CD4-positive, alpha-beta T cell (primary cell): ENCODE measurements around the gene DDIT4. TPM values are rescaled to one million over a fixed set of nuclear protein-coding genes. Genes with fewer than 3 reads are reported as not detected.

ENCODE experiments used
- ATAC-seq: fragments of 200-7000 bp; cut with Tn5 transposase; one replicate; pipeline ENCODE4 v1.10.0; 2022; ENCODE audit warnings: mild to moderate bottlenecking; ENCODE audit not compliant: poor library complexity
- CTCF ChIA-PET: fragments of 350-600 bp; sonication (Branson Sonifier 250); formaldehyde crosslinking; loops from one replicate; lab custom pipeline; 2021; ENCODE audit warnings: antibody characterized with exemption, inconsistent platforms; lab: Charles Lee
- POLR2A ChIA-PET: fragments of 350-600 bp; sonication (Branson Sonifier 250); formaldehyde crosslinking; loops from one replicate; lab custom pipeline; 2021; ENCODE audit warnings: antibody characterized with exemption, inconsistent platforms; lab: Charles Lee
- DNase-seq, 14 experiments: peaks; one replicate each; pipeline ENCODE4 v3.0.0-alpha.2; 2013 to 2020; ENCODE audit warnings: mixed read lengths in 2 of 14
- H3K27ac ChIP-seq, 2 donors: one replicate each; pipeline versions ENCODE4 v1.5.1 to v1.7.0; 2013; ENCODE audit warnings: low read length in 2 of 2, low read depth in 1 of 2, mild to moderate bottlenecking in 1 of 2
- H3K27me3 ChIP-seq, 2 experiments: 1 replicate in 1 of 2; 2 replicates in 1 of 2; pipeline versions ENCODE4 v1.6.1 to v1.7.0; 2013; ENCODE audit warnings: low read length in 2 of 2, control low read depth in 1 of 2, mild to moderate bottlenecking in 1 of 2, moderate library complexity in 1 of 2; ENCODE audit not compliant: insufficient read depth in 2 of 2, control insufficient read depth in 1 of 2
- H3K36me3 ChIP-seq: one replicate; pipeline ENCODE4 v1.6.1; 2013; ENCODE audit warnings: low read length, control low read depth; ENCODE audit not compliant: insufficient read depth
- H3K4me1 ChIP-seq: one replicate; pipeline ENCODE4 v1.6.1; 2013; ENCODE audit warnings: low read length, control low read depth; ENCODE audit not compliant: insufficient read depth
- H3K4me3 ChIP-seq: one replicate; pipeline ENCODE4 v1.5.1; 2013; ENCODE audit warnings: mild to moderate bottlenecking, low read length, moderate library complexity
- H3K9me3 ChIP-seq, 2 experiments: 1 replicate in 1 of 2; 2 replicates in 1 of 2; pipeline versions ENCODE4 v1.6.1 to v1.7.0; 2013; ENCODE audit warnings: low read length in 2 of 2, mild to moderate bottlenecking in 2 of 2, control low read depth in 1 of 2, moderate library complexity in 1 of 2; ENCODE audit not compliant: control insufficient read depth in 1 of 2, insufficient read depth in 1 of 2
- H3K27ac Mint-ChIP-seq: one replicate; pipeline ENCODE4 v1.8.0; 2020; ENCODE audit warnings: mixed read lengths
- H3K27me3 Mint-ChIP-seq: one replicate; pipeline ENCODE4 v1.8.0; 2021; ENCODE audit warnings: mixed read lengths
- H3K36me3 Mint-ChIP-seq: one replicate; pipeline ENCODE4 v1.8.0; 2021; ENCODE audit warnings: low read depth, mixed read lengths
- H3K4me1 Mint-ChIP-seq: one replicate; pipeline ENCODE4 v1.8.0; 2021; ENCODE audit warnings: low read depth, mixed read lengths
- H3K4me3 Mint-ChIP-seq: one replicate; pipeline ENCODE4 v1.8.0; 2020; ENCODE audit warnings: mild to moderate bottlenecking, mixed read lengths
- H3K9me3 Mint-ChIP-seq: one replicate; pipeline ENCODE4 v1.8.0; 2020; ENCODE audit warnings: mixed read lengths
- CTCF ChIP-seq: fragments of 200-600 bp; IDR thresholded peaks from one replicate; pipeline ENCODE4 v1.8.0; 2022; ENCODE audit warnings: antibody characterized with exemption, mild to moderate bottlenecking
- intact Hi-C, 2 experiments: fragments of 100-400 bp; cut with DNase I in 1 of 2; cut with micrococcal nuclease in 1 of 2; formaldehyde crosslinking; loops; one replicate each; pipeline versions ENCODE4 v1.15.1 to v1.9.0; 2023 to 2025; cut with DNase I, micrococcal nuclease
- total RNA-seq, 174 experiments: library from RNA in 2 of 174; stranded (reverse) in 2 of 174; gene quantifications; one replicate each; pipeline ENCODE4 v1.2.3 and lab custom pipeline; 2021 to 2026

DDIT4 gene
- total RNA-seq, 2 experiments from 2014 or later, result 427 to 436 TPM

DNA sequence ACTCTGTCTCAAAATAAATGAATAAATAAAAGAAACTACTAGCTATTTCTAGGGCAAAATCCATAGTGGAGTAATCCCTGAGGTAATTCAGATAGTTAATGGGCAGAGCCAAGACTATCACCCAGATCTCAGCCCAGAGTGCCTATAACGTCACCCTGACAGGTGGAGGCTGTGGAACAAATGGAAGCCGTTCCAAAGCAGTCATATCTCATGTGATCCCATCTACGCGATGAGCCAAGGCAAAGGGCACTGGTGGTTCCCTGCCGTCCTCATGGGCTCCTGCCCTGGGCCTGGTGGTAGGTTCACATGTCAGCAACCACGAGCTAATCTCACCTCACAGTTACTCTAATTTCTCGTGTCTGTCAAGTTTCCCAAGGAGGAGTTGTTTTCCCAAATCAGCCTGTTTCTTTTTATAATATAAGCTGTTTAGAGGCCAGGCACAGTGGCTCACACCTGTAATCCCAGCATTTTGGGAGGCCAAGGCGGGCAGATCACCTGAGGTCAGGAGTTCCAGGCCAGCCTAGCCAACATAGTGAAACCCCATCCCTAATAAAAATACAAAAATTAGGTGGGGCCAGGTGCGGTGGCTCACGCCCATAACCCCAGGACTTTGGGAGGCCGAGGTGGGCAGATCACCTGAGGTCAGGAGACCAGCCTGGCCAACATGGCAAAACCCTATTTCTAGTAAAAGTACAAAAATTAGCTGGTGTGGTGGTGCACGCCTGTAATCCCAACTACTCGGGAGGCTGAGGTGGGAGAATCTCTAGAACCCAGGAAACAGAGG, 35.1 kb upstream of the DDIT4 start:
- POLR2A ChIA-PET, result interaction anchor here (1.3 to 2.8 kb wide), 3 partner anchors 9 to 27 kb away, joined by 3 to 14 read pairs (median 5); partner anchors contain the start of genes ANAPC16 and ASCC1
- CTCF ChIA-PET, result interaction anchor here (0.5 to 0.6 kb wide), 2 partner anchors 84 to 114 kb away, joined by 3 to 4 read pairs; no protein-coding TSS in a partner anchor

DNA sequence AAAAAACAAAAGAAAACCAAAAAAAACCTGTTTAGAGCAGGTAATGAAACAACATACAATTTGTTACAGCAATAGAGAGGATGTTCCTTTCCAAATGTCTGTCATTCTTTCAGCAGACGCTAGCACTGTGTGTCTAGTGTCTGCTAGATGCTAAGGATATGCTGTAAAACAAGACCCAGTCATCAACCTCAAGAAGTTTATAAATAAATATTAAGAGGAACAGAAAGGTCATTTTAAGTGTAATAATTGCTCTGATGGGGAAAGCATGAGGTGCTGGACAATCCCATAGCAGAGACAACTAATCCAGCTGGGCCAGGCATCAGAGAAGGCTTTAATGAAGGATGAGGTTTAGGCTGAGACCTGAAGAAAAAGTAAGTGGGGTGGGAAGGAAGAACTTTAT, 34.3 kb upstream of the DDIT4 start:
- no peaks in the 10 kb centered on the region for H3K27me3 Mint-ChIP-seq
- ATAC-seq (no peak), DNase-seq (no peak)
- intact Hi-C loops, result loop anchor here in 1 of 2 experiments (5.0 kb wide), 1 partner anchor 33 kb away; the partner anchor contains the start of gene DDIT4
- H3K27ac Mint-ChIP-seq, result peak overlapping the region; percentile 31
- H3K4me1 Mint-ChIP-seq, result peaks cover 54% of the 10 kb centered on the region
- TF ChIP-seq CTCF, result no peak
- Histone ChIP-seq H3K27me3 (no peaks in the 10 kb centered on the region), H3K4me1 (peaks cover 37% of the 10 kb centered on the region), H3K9me3 (no peaks in the 10 kb centered on the region), H3K4me3 (no peak overlapping the region), H3K36me3 (peaks cover 27% of the 10 kb centered on the region), H3K27ac (peak overlapping the region in 1 of 2 donors; percentile 13)
- ChIA-PET POLR2A (interaction anchor here (2.8 kb wide), 1 partner anchor 9 kb away, joined by 14 read pairs; no protein-coding TSS in a partner anchor), CTCF (interaction anchor here (0.6 kb wide), 1 partner anchor 83 kb away, joined by 3 read pairs; no protein-coding TSS in a partner anchor)
- no peak overlapping the region for H3K4me3 Mint-ChIP-seq
- no peaks in the 10 kb centered on the region for H3K9me3 Mint-ChIP-seq
- peaks cover 37% of the 10 kb centered on the region for H3K36me3 Mint-ChIP-seq

More for the DNA sequence above, 35.1 kb upstream of the DDIT4 start:
- Mint-ChIP-seq H3K9me3 (no peaks in the 10 kb centered on the region), H3K36me3 (peaks cover 41% of the 10 kb centered on the region), H3K4me1 (peaks cover 46% of the 10 kb centered on the region), H3K4me3 (no peak overlapping the region), H3K27ac (no peak overlapping the region), H3K27me3 (no peaks in the 10 kb centered on the region)
- no peak overlapping the region for H3K27ac ChIP-seq
- no peaks in the 10 kb centered on the region for H3K9me3 ChIP-seq
- peaks cover 33% of the 10 kb centered on the region for H3K36me3 ChIP-seq
- ATAC-seq, result no peak
- TF ChIP-seq CTCF, result no peak
- no peaks in the 10 kb centered on the region for H3K27me3 ChIP-seq
- DNase-seq, result no peak
- H3K4me1 ChIP-seq, result peaks cover 29% of the 10 kb centered on the region
- intact Hi-C loops, result loop anchor here in 1 of 2 experiments (5.0 kb wide), 1 partner anchor 34 kb away; the partner anchor contains the start of gene DDIT4
- H3K4me3 ChIP-seq, result no peak overlapping the region

DNA sequence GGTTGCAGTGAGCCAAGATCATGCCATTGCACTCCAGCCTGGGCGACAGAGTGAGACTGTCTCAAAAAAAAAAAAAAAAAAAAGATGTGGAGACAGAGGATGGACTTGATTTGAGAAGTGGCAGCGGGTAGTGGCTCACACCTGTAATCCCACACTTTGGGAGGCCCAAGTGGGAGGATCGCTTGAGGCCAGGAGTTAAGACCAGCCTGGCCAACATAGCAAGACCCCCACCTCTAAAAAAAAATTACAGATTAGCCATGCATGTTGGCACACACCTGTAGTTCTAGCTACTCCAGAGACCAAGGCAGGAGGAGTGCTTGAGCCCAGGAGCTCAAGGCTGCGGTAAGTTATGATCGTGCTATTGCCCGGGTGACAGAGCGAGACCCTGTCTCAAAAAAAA, 33.4 kb upstream of the DDIT4 start:
- H3K4me3 Mint-ChIP-seq, result no peak overlapping the region

More for the DNA sequence above, 33.4 kb upstream of the DDIT4 start:
- Histone ChIP-seq H3K4me1 (peaks cover 46% of the 10 kb centered on the region), H3K36me3 (peaks cover 20% of the 10 kb centered on the region), H3K27me3 (no peaks in the 10 kb centered on the region), H3K4me3 (no peak overlapping the region), H3K27ac (no peak overlapping the region), H3K9me3 (no peaks in the 10 kb centered on the region)
- Mint-ChIP-seq H3K36me3 (peaks cover 28% of the 10 kb centered on the region), H3K27me3 (no peaks in the 10 kb centered on the region), H3K9me3 (no peaks in the 10 kb centered on the region), H3K4me1 (peaks cover 64% of the 10 kb centered on the region), H3K27ac (no peak overlapping the region)
- ATAC-seq, result no peak
- intact Hi-C loops, result loop anchor here in 1 of 2 experiments (5.0 kb wide), 1 partner anchor 97 kb away; no protein-coding TSS in a partner anchor
- no peak for DNase-seq
- POLR2A ChIA-PET, result interaction anchor here (2.8 kb wide), 1 partner anchor 8 kb away, joined by 14 read pairs; no protein-coding TSS in a partner anchor
- no peak for TF ChIP-seq CTCF
- CTCF ChIA-PET, result no interaction called here
